GM12801 (cell line): ENCODE results near the gene VAT1L.

ENCODE experiments used
- CTCF ChIP-seq: IDR thresholded peaks from one replicate; pipeline ENCODE4 v1.5.1; 2011; ENCODE audit warnings: control low read depth; ENCODE audit not compliant: insufficient read length; ENCODE audit errors: extremely low read depth

Gene VAT1L

GRCh38 chr16:77836801-77837200 is 48.4 kb downstream of the VAT1L start:
- no peak for TF ChIP-seq CTCF

DNA sequence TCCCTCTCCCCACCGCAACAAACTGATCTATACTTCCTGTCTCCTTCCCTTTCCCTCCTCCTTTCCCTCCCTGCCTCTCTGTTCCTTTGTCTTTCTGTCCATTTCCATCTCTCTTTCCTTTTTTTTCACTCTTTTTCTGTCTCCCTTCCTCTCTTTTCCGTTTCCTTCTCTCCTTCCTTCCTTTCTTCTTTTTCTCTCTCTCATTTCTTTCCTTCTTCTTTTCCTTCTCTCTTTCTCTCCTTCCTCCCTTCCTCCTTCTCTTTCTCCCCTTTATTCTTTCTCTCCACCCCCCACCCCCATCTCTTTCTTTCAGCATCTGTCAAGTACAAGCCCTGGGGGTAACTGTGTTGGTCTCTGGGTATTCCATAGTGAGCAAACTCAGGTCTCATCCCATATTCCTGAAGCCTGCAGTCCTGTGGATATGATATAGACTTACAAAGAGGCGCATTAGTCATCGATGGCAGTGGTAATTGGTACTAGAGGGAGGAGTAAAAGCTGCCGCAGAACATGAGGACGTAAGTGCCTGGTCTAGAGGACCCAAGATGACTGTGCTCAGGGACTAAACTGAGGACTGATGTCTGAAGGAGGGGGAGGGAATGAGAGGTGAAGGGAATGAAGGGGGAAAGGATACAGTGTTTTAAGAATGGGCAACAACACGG is 50.4 kb downstream of the VAT1L start:
- no peak for TF ChIP-seq CTCF

DNA sequence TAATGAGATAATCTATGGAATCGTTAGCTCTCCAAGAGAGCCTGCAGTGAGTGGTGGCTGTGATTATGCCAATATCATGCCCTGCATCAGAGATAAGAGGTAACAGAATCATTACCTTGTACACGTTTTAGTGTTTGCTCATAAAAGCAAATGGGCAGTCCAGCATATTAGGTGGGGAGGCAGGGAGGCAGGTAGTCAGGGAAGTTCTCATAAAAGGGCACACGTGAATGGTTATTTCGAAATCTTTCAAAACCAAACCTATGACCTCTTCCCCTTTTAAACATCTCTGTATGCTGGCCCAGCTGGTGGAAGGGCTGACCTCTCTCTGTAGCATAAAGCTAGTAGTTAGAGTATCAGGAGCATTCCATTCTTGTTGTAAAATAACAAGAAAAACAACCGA is 51.7 kb downstream of the VAT1L start:
- no peak for TF ChIP-seq CTCF

DNA sequence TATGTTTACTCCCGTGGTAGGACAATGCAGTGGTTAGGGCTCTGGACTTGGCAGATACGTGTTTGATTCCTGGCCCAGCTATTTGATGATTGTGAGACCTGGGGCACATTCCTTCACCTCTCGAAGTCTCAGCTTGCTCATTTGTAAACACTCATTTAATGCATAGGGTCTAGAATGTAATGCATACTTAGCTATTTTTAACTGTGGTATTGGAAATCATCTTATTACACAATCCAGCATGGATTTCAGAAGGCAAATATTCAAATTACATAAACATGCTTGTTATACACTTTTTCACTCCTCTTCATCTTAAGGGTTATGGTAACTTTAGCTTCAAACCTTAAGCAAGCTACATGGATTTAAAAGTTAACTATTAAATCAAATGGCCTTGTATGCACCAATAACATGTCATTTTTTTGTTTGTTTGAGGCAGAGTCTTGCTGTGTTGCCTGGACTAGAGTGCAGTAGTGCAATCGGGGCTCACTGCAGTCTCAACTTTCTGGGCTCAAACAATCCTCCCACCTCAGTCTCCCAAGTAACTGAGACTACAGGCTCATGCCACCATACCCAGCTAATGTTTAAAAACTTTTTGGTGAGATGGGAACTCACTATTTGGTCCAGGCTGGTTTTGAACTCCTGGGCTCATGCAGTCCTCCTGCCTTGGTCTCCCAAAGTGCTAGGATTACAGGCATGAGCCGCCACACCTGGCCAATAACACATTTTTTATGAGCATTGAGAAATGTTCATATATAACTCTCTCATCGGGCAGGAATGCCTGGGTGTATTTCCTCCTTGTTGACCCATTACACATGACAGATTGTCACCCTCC is 52.5 kb downstream of the VAT1L start:
- no peak for TF ChIP-seq CTCF

GRCh38 chr16:77841502-77841763 is 53.1 kb downstream of the VAT1L start:
- TF ChIP-seq CTCF: no peak

DNA sequence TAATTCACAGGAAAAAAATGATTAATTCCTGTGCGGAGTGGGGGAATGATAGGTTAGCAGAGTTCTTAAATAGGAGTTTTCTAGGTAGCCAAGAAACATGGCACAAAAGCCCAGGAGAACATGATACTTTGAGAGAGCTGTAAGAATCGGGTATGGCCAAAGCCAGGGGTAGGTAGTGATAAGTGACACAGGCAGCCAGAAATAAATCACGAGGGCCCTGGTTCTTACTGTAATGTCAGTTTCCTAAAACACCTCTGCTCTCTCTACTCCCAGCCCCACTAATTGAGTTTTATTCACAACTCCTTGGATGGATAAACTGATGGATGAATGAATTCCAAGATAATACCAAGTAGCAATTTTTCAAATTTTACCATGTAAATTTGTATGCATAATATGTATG is 54.1 kb downstream of the VAT1L start:
- no peak for TF ChIP-seq CTCF

DNA sequence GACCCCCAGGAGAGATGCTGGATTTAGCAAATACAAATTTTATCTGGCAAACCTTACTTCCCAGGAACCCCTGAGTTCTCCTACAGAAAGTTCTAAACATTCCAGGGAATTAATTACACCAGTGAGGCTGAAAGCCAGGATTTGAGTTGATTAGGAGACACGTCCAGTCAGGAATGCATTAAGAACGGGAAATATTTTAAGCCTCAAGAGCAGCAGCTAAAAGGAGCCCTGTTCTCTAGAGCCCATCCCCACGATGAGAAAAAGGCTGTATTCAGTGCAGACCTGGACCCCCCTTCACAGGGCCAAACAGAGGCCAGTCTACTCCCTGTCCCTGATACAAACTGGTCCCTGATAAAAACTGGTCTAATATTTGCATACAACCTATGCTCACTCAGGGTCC is 55.0 kb downstream of the VAT1L start:
- no peak for TF ChIP-seq CTCF
